Measurements from ENCODE around the gene UBE2R2.
"Not testable (repeated sequence)": the region's sequence is repeated elsewhere in the genome, so short reads cannot be mapped to it uniquely, and the experiment has no call there.

Gene UBE2R2

GRCh38 chr9:33932078-33932807 is 115.3 kb downstream of the UBE2R2 start:
- DNase-seq: no peak

- DNase-seq: no peak
Measured at GRCh38 chr9:33934188-33934878, 117.4 kb downstream of the UBE2R2 start.

- DNase-seq: peak; percentile 28
Measured at GRCh38 chr9:33939924-33940874, 123.2 kb downstream of the UBE2R2 start.

- DNase-seq: no peak
Measured at GRCh38 chr9:33942471-33943083, 125.6 kb downstream of the UBE2R2 start.

GRCh38 chr9:33943389-33943788 is 126.4 kb downstream of the UBE2R2 start:
- no peak for DNase-seq

- DNase-seq: no peak
Measured at GRCh38 chr9:33946779-33947535, 130.0 kb downstream of the UBE2R2 start.

- DNase-seq: no peak
Measured at GRCh38 chr9:33950371-33950770, 133.4 kb downstream of the UBE2R2 start.

- DNase-seq: no peak
Measured at GRCh38 chr9:33952066-33952465, 135.1 kb downstream of the UBE2R2 start.

GRCh38 chr9:33956544-33956943 is 139.6 kb downstream of the UBE2R2 start:
- no peak for DNase-seq

- DNase-seq: no peak
Measured at GRCh38 chr9:33959725-33960124, 142.8 kb downstream of the UBE2R2 start.

GRCh38 chr9:33962468-33962867 is 145.5 kb downstream of the UBE2R2 start:
- not testable (repeated sequence) for DNase-seq

GRCh38 chr9:33964086-33964768 is 147.3 kb downstream of the UBE2R2 start:
- no peak for DNase-seq

Data from NCI-H2029 (cell line).